HL-60 (cell line): Measurements from ENCODE around the gene GPBP1.
"Not testable (repeated sequence)": the region's sequence is repeated elsewhere in the genome, so short reads cannot be mapped to it uniquely, and the experiment has no call there.

Source experiments
- DNase-seq, 2 experiments: peaks; one replicate each; pipeline ENCODE4 v3.0.0-alpha.2; 2010 to 2020; ENCODE audit warnings: low read depth in 1 of 2, low spot score in 1 of 2
- H3K27ac ChIP-seq: fragments of 250-450 bp; sonication (Bioruptor Pico); replicated peaks from 2 replicates; pipeline ENCODE4 v1.5.1; 2020; ENCODE audit warnings: mild to moderate bottlenecking, moderate library complexity
- H3K27me3 ChIP-seq: fragments of 250-450 bp; sonication (Bioruptor Pico); 2 replicates; pipeline ENCODE4 v1.5.1; 2021; ENCODE audit warnings: mild to moderate bottlenecking, moderate library complexity; ENCODE audit not compliant: insufficient read depth, poor library complexity, severe bottlenecking
- H3K4me3 ChIP-seq: replicated peaks from 2 replicates; pipeline ENCODE4 v1.5.1; 2011; ENCODE audit warnings: mild to moderate bottlenecking, control low read depth, low read length; ENCODE audit not compliant: insufficient read depth
- CTCF ChIP-seq: IDR thresholded peaks from one replicate; pipeline ENCODE4 v1.5.1; 2011; ENCODE audit warnings: low read length, control low read depth, inconsistent platforms; ENCODE audit not compliant: insufficient read depth
- GABPA ChIP-seq: IDR thresholded peaks from 2 replicates; pipeline ENCODE4 v1.6.1; 2012; ENCODE audit warnings: low read depth
- POLR2AphosphoS5 ChIP-seq: IDR thresholded peaks from 2 replicates; pipeline ENCODE4 v1.6.1; 2012; ENCODE audit warnings: low read depth
- REST ChIP-seq: IDR thresholded peaks from 2 replicates; pipeline ENCODE4 v1.6.1; 2012; ENCODE audit warnings: low read depth; ENCODE audit not compliant: insufficient replicate concordance
- SPI1 ChIP-seq: IDR thresholded peaks from 2 replicates; pipeline ENCODE4 v1.6.1; 2012; ENCODE audit warnings: low read depth, mild to moderate bottlenecking, borderline replicate concordance

Gene GPBP1

GRCh38 chr5:57277085-57277484, 103.2 kb downstream of the GPBP1 start:
- DNase-seq = no peak

GRCh38 chr5:57280853-57281252, 107.0 kb downstream of the GPBP1 start:
- peak in 1 of 2 experiments; percentile 51 for DNase-seq
- Histone ChIP-seq H3K27ac (no peak overlapping the region), H3K4me3 (no peak overlapping the region), H3K27me3 (no peaks in the 10 kb centered on the region)
- no peak for TF ChIP-seq CTCF
- TF ChIP-seq SPI1 = no peak
- no peak for TF ChIP-seq REST
- TF ChIP-seq GABPA = no peak
- TF ChIP-seq POLR2AphosphoS5 = no peak

More at GRCh38 chr5:57277085-57277484, 103.2 kb downstream of the GPBP1 start:
- TF ChIP-seq REST (no peak), SPI1 (no peak), POLR2AphosphoS5 (no peak), GABPA (no peak)
- no peak overlapping the region for H3K27ac ChIP-seq
- no peak overlapping the region for H3K4me3 ChIP-seq
- H3K27me3 ChIP-seq = no peaks in the 10 kb centered on the region

GRCh38 chr5:57285084-57285483, 111.2 kb downstream of the GPBP1 start:
- not testable (repeated sequence) for H3K4me3 ChIP-seq, DNase-seq, H3K27ac ChIP-seq, H3K27me3 ChIP-seq

- DNase-seq = no peak
- TF ChIP-seq REST = no peak
- TF ChIP-seq GABPA = no peak
- no peak for TF ChIP-seq POLR2AphosphoS5
- TF ChIP-seq CTCF = no peak
- no peak for TF ChIP-seq SPI1
- no peaks in the 10 kb centered on the region for H3K27me3 ChIP-seq
These were observed 118.0 kb downstream of the GPBP1 start for GRCh38 chr5:57291894-57292293.

More at GRCh38 chr5:57291894-57292293, 118.0 kb downstream of the GPBP1 start:
- Histone ChIP-seq H3K27ac (no peak overlapping the region), H3K4me3 (no peak overlapping the region)
